SK-N-MC (cell line): Measurements from ENCODE around the gene DLG2.

ENCODE experiments used
- EZH2 ChIP-seq: fragments of 200-600 bp; sonication (generic); IDR thresholded peaks from one replicate; pipeline ENCODE4 v1.6.1; 2017; ENCODE audit warnings: antibody characterized with exemption
- POLR2AphosphoS5 ChIP-seq: IDR thresholded peaks from 2 replicates; pipeline ENCODE4 v1.6.1; 2012; ENCODE audit warnings: mild to moderate bottlenecking, low read depth, low read length, borderline replicate concordance

GRCh38 chr11:84788220-84788619 is 838.9 kb downstream of the DLG2 start:
- no peak for TF ChIP-seq POLR2AphosphoS5
- no peak for TF ChIP-seq EZH2
